Stimulated activated CD8-positive, alpha-beta memory T cell treated with anti-CD3 and anti-CD28 coated beads, Interleukin-15, amount 100 ng/mL, for 24 hours (primary cell): ENCODE data around the gene DLG1.

Source experiments
- DNase-seq: peaks from one replicate; pipeline ENCODE4 v3.0.0-alpha.2; 2020; ENCODE audit warnings: low read depth

Gene DLG1

DNA sequence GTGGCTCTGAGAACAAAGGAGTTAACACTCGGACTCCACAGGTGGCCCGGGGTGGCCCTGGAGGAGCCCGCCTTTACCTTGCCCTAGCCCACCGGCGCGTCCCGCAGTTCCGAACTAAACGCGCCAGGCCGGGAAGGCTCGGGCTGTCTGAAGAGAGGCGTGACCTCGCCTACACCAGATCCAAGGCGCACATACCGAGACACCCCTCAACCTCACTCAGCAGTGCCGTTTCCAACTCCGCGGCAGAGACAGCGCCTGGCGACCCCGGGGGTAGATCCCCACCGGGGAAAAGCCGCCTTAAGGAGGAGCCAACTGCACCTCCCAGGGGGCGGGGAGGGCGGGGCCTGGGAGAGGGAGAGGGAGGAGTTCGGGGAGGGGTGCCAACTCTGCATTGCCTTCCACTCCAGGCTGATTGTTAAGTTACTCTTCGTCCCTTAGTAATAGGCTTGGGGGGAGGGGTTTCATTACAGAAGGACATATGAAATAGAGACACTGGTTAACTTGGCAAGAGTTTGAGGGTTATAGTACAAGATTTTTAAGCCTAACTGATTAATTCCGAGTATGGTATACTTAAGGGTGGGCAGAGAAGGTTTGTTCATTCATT is at the start of gene DLG1:
DLG1 (minus strand) TSS at position 272 of the 604 bp plus-strand sequence. CDS start 1,408 bp downstream, outside the sequence.
- peak; percentile 69 for DNase-seq

- no peak for DNase-seq
Observed at GRCh38 chr3:197348014-197348413, 49.6 kb upstream of the DLG1 start.

- no peak for DNase-seq
Observed at GRCh38 chr3:197345390-197345789, 47.0 kb upstream of the DLG1 start.

GRCh38 chr3:197344582-197345318 is 46.3 kb upstream of the DLG1 start:
- no peak for DNase-seq

- no peak for DNase-seq
Observed at GRCh38 chr3:197343656-197344408, 45.4 kb upstream of the DLG1 start.

GRCh38 chr3:197343111-197343510 is 44.7 kb upstream of the DLG1 start:
- no peak for DNase-seq

- DNase-seq, result no peak
Observed at GRCh38 chr3:197340521-197340871, 42.1 kb upstream of the DLG1 start.

DNA sequence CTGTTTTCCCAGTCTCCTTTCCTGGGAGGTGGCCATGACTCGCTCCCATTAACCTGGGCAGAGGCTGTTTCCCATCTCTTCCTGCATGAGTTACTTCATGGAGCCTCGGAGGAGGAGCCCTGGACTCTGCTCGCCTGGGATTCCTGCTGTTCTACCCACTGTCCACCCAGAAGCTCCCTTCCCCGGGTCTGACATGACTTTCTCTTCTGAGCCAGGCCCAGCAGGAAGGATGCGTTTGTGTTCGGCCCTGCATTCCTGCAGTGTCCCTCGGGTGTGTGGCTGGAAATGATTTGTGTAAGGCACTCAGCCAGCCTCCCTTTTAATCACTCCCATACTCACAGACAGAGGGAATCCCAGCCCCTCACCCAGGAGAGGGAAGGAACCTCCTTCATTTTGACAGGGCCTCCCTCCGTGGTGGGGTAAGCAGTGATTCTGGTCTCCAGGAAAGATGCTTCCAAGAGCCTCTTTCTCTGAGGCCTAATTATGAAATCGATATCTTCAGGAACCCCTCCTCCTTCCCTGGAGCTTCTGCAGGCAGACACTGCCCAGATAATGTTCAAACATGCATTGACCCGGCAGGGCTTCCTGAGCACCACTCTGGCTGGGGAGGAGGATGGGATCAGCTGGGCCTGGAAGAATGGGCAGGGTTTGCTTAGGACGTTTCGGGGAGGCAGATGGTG is 41.6 kb upstream of the DLG1 start:
- no peak for DNase-seq

GRCh38 chr3:197338586-197338985 is 40.2 kb upstream of the DLG1 start:
- DNase-seq, result no peak

- no peak for DNase-seq
Observed at GRCh38 chr3:197337656-197338055, 39.2 kb upstream of the DLG1 start.

- DNase-seq, result no peak
Observed at GRCh38 chr3:197337214-197337613, 38.8 kb upstream of the DLG1 start.

DNA sequence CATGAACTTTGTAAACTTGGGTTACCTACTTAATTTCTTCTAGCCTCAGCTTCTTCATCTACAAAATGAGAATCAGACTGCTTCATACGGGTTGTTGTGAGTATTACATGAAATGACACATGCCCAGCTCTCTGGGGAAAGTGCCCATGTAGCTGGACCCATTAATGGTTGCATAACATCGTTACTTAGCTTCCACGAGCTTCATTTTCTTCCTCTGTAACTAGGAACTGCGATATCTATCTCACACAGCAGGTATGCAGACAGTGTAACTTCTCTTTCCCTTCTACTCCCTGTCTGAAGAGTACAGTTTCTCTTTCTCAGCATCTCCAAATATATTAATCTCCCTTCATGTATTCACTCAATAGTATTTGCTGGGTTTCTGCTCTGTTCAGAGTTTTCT is 37.9 kb upstream of the DLG1 start:
- no peak for DNase-seq

DNA sequence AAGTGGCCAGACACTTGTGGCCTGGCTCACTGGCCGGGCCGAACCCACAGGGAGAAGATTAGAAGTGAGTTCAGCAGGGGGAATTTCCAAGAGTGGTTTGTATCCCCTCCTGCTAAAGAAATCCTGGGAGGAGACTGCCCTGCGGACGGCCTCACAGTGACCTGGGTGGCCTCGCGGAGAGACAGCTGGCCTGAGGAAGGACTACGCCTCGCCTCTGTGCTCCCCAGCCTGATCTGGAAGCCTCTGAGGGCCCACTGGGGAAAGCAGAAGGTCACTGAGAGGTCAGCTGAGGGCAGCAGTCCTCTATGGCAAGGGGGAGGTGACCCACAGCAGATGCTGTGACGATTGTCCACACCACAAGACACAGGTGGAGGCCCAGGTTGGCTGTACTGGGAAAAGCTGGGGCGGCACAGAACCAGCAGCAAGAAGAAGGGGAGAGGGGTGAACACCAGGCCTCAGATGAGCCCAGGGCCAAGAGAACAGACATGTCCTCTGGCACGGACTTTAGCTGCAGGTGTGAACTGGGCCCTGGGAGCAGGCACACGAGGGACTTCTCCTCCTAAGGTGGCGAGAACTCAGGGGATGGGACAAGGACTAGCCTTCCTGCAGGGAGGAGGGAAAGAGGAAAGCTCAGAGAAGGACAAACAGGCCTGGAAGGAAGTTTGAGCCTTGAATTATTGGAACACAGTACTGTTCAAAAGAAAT is 37.2 kb upstream of the DLG1 start:
- no peak for DNase-seq

DNA sequence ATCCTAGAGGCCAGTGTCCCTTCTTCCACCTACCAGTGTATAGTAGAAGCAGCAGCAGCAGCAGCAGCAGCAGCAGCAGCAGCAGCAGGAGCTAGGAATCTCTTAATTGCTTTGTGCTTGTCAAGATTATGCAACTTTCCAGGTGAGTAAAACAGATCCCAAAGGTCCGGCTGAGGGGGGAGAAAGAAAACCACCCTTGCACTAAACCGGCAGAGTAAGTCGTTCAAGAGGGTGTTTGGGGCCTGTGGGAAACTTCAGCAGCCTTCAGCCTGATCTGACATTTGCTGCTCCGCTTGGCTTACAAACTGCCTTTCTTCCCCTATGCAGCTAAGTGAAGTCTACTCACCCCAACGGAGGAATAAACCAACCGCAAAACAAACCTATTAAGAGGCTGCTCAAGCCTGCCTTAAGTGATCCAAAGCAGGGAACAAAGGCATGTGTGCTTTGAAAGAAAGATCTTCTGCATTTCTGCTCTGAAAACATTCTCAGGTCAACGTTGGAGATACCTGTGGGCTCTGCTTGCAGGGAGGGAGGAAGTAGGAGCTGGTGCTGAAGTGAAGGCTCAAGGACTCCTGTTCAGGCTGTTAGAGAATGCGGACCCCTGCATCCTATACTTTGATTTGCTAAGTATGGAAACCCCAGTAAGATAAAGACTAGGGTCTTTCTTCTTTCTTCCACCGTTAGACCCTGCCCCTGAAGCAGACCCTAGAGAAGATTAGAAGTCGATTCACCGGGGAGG is 35.7 kb upstream of the DLG1 start:
- DNase-seq, result no peak

DNA sequence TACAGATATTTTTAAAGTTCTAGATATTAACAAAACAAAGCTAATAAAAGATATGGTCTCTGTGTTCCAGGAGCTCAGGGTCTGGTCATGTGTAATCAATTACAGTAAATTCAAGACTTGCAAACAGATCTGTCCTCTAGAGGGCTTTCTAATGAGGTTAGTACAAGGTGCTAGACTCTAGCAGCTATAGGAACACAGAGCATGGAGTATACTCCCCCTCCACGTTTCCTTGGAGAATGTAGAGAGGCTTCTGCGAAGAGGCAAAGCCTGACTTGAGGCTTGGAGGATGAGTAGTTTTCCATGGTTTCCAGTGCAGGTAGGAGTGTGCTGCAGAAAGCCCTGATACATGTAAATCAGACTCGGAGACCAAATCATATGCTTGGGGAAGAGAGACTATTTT is 32.7 kb upstream of the DLG1 start:
- no peak for DNase-seq

DNA sequence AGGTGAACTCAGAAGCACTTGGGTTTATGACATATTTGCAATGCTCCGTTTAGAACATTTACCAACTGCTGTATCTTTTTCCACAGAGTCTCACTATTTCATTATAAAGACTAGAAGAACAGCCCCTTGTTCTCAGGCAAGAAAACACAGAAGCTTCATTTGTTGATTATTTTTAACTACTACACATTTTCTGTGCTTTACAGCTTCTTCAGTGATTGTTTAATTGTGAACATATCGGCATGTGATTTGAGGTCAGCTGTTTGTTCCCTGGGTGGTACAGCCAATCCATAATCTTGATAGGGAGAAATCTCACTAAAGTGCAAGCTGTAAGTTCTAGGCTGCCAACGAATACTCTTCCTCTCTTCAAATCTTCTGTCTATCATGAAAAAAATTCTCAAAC is 31.0 kb upstream of the DLG1 start:
- DNase-seq, result no peak

DNA sequence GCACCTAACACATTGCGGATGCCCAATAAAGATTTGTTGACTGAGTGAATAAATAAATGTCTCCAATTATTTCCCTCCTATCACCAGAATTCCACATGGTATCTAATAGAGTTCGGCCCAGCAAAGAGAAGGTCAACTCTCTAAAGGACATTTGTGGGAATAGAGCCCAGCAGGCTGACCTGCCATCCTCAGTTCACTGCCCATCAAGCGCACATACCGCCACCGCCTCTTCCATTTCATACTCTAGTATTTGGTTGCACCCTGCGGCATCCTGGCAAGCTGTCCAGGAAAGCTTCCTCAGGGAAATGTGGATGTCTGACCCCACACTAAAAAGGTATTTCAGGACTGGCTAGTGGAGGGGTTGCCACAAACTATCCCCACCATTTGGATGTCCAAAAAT is 29.8 kb upstream of the DLG1 start:
- no peak for DNase-seq

- DNase-seq, result no peak
Observed at GRCh38 chr3:197327701-197328100, 29.3 kb upstream of the DLG1 start.

DNA sequence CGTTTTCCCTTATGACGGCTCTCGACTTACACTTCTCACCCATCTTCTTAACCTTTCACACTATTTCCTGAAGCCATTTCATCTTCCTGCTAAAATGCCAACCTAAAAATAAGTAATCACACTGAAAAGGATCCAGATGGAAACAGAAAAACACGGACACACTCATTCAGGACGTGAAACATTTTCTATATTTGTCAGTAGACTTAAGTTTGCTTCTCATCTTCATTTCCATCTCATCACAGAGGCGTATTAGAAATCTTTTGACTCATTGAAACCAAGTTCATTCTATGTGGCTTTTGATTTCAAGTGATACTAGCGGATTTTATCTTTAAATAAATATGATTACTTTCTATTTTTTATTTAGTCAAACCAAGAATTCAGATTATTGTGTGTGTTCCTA is 27.4 kb upstream of the DLG1 start:
- no peak for DNase-seq

GRCh38 chr3:197322149-197322548 is 23.7 kb upstream of the DLG1 start:
- DNase-seq, result no peak

- no peak for DNase-seq
Observed at GRCh38 chr3:197320582-197320981, 22.2 kb upstream of the DLG1 start.
